AML-193 (cell line): Measurements from ENCODE around the gene PNPLA4.

ENCODE experiments used
- DNase-seq, 2 experiments: peaks; one replicate each; lab custom pipeline; 2025; lab: John Stamatoyannopoulos, UW

PNPLA4 gene, protein sequence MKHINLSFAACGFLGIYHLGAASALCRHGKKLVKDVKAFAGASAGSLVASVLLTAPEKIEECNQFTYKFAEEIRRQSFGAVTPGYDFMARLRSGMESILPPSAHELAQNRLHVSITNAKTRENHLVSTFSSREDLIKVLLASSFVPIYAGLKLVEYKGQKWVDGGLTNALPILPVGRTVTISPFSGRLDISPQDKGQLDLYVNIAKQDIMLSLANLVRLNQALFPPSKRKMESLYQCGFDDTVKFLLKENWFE

DNA sequence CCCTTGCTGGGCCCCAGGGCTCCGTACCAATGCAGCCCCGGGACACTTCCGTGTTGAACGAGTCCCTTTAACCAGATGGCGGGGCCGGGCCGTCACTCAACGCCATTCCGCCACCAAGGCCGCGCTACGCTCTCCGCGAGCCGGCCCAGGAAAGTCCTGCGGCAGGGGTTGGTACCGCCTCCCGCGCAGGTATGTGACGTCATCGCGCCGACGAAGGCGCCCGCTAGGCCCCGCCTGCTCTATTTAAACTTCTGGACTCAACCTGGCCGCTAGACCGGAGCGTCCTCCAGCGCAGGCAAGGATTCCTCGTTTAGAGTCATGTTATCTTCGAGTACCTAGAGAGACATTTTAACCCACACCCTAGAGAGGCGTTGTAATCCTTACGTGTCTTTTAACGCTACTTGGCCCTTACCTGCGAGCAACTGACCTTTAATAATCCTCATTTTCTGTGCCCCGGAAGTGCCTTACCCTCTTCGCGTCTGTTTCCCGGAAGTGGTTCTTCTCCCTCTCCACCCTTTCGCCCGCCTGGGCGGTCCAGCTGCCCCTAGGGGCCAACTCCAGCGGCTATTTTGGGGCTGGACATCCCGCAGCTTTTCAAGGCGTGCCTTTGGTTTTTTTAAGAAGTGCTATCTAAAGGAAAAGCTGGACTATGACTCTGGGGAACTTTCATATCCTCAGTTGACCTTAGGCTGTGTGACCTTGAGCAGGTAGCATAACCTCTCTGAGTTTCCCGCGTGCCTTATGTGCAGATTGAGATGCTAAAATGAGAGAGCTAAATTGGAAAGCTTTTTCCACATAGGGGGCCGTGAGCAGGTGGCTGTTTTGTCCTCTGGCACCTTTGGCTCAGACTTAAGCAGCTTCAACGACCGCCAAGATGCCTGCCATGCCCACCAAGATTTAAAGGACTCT lies at the start of gene PNPLA4:
Gene PNPLA4 (minus strand): TSS at position 155 of the 909 bp plus-strand sequence. CDS start 1,294 bp downstream, outside the sequence.
- peak; percentile 70 to 74 for DNase-seq

GRCh38 chrX:7972586-7972985 lies 45.4 kb upstream of the PNPLA4 start:
- DNase-seq, result no peak

- DNase-seq, result no peak
These were observed 43.2 kb upstream of the PNPLA4 start for GRCh38 chrX:7970428-7970827.

DNA sequence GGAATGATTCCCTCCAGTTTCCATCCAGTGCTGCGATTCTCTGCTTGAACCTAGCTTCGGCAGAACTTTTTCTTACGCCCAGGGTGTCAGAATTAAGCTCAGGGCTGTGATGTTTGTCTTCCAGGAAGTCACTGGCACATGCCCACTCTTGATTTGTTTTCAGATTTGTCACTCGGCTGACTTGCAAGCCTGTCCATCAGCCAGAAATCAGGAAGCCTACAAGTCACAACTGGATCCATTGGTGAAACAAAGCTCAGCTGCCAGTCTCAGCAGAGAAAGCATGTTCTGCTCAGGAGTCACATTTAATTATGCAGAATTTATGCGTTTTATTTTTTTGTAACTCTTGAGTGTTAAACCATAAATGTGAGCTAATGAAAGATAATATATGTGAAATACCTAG lies 38.2 kb upstream of the PNPLA4 start:
- DNase-seq, result no peak

- no peak for DNase-seq
These were observed 33.0 kb upstream of the PNPLA4 start for GRCh38 chrX:7960246-7960645.

DNA sequence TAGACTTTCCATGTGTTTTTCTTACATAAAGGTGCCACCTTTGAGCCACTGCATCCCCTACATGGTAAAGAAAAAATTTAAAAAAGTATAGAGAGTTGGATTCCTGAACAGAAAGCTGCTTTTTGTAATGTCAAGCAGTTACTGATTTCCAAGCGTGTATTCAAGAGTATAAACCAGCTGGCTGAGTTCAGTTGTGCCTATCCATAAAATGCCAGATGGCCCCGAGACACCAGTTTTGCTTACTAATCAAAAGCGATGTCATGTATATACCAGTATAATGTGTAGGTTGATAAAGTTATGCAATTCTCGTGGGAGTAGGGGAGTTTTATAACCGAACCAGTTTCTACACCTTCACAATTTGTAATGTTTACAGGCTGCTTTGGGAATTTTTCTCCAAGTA lies 26.2 kb upstream of the PNPLA4 start:
- DNase-seq, result no peak

GRCh38 chrX:7950865-7951264 lies 23.7 kb upstream of the PNPLA4 start:
- DNase-seq, result no peak

- no peak for DNase-seq
These were observed 21.3 kb upstream of the PNPLA4 start for GRCh38 chrX:7948483-7948882.

DNA sequence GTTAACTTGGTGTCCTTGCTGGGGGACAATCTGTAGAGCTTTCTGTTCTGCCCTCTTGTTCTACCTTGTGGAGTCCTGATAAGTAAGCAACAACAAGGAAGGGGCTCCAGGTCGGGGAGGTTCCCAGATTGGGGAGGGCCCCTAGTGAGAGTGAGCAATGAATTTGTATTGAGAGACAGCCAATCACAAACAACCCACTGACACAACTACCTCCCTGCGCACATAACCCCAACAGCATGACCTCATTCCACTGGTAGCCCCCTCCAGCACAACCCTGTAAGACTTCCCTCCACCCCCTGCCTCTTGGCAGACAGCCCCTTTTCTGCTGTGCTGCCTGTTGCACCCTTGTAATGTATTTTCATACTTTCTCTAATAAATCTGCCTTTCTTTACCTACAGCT lies 19.7 kb upstream of the PNPLA4 start:
- DNase-seq, result no peak

DNA sequence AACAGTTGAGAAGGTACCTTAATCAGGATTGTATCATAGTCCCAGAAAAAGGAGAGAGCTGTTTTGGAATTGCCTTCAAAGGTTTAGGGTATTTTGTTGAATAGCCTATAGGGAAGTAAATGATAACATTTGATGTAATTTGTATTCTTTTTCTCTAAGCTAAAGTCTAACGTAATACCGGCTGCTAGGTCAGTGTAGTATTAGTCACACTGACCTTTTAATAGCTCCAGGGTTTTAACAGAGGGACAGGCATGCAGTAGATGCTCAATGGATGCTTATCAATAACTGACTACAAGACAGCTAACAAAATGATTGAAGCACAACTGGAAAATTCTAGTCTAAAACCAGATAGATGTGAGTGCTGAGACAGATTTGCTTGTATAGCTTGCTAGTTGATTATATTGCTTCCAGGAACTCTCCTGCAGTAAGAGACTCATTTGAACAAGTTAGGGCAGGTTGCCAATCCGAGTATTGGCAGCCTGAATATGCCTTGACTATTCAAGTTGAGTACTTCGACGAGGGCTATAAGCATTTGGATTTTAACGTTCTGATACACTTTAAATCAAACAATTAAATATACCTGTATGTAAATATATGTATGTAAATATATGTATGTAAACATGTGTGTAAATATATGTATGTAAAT lies 16.5 kb upstream of the PNPLA4 start:
- DNase-seq, result no peak

- no peak for DNase-seq
These were observed 14.3 kb upstream of the PNPLA4 start for GRCh38 chrX:7941390-7942042.

DNA sequence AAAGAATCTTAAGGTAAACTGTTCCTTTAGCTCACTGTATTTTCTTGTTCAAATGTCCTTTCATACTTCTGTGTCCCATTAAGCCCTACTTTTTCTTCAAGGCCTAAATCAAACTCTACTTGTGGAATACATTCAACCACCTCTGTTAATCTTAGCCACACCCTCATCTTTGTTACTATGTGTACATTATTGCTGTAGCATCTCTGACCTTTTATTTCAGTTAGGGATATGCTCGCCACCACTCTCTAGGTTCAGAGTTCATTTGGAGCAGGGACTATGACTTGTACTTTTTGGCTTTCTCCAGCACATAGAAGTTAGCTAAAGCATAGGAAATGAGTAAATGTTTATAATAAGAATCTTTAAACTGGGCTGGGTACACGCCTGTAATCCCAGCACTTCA lies 6.8 kb upstream of the PNPLA4 start:
- no peak for DNase-seq

GRCh38 chrX:7926914-7927258 lies 327 bp downstream of the PNPLA4 start:
- DNase-seq, result no peak

DNA sequence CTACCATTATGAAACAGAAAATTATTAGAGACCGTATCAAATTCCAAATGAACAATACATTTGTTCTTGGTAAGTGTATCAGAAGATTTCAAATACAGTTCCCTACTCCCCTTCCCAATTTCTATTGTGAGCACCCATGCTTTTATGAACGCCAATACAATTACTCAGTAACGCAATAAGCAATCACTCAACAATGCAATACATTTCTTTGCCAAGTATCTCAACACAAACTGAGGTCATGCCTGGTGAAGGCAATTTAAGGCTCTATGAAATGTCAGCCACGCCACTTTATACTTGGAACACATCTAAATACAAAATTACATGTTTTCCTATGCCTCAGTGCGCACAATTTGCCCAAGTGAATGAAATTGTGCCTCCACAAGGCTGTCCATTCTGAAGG lies 712 bp downstream of the PNPLA4 start:
- no peak for DNase-seq

DNA sequence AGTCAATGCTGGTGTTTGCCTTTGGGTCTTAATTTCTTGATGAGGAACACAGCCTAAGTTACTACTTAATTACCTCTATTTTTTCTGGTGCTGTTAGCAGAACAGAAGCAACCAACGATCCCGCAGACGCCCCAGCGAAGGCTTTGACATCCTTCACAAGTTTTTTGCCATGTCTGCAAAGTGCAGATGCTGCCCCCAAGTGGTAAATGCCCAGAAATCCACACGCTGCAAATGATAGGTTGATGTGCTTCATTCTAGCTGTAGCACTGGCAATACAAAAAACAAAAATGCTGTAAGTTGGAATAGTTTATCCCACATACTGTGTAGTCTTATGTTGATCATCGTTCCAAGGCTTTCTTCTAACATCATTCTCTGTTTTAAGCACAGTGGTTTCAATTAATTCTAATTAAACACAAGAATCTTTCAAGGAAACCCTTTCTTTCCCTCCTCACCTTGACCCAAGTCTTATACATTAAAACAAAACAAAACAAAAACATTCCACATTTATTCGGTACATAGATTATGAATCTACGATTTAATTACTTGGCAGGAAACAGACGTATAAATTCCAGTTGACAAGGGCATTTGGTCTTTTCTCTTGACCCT lies 1.2 kb downstream of the PNPLA4 start:
- DNase-seq, result peak; percentile 29 to 60

DNA sequence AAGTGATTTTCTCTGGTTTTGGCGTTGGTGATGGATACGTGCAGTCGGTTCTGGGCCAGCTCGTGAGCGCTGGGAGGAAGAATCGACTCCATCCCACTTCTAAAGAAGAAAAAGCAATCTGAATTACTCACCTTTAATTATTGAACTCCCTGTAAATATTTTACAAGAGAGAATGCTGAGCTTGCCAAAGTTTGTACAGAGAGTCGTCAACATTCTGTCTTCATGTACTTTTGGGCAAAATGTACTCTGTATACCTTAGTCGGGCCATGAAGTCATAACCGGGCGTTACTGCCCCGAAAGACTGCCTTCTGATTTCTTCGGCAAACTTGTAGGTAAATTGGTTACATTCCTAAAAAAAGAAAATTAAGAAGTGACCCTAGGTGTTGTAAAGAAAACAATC lies 5.5 kb downstream of the PNPLA4 start:
- DNase-seq, result no peak

GRCh38 chrX:7908821-7909220 lies 18.4 kb downstream of the PNPLA4 start:
- no peak for DNase-seq

DNA sequence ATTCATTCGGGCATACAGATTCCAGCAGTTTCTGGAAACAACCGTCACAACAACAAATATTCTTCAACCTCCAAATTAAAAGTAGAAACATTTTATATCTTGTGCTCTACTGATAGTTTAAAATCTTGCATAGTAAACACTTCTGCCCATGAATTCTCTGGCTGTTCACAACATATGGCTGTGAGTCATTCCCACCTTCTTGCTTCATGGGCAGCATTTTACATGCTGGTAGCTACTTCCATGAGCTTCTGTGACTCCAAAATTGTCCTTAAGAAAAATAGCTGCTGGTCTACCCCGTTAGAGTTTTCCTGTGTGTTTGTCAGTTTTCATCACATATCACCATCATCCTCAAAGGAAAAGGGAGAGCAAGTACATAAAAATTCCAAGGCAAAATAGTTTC lies 22.7 kb downstream of the PNPLA4 start:
- no peak for DNase-seq

- DNase-seq, result no peak
These were observed 35.3 kb downstream of the PNPLA4 start for GRCh38 chrX:7891928-7892327.

GRCh38 chrX:7889680-7890079 lies 37.5 kb downstream of the PNPLA4 start:
- no peak for DNase-seq

DNA sequence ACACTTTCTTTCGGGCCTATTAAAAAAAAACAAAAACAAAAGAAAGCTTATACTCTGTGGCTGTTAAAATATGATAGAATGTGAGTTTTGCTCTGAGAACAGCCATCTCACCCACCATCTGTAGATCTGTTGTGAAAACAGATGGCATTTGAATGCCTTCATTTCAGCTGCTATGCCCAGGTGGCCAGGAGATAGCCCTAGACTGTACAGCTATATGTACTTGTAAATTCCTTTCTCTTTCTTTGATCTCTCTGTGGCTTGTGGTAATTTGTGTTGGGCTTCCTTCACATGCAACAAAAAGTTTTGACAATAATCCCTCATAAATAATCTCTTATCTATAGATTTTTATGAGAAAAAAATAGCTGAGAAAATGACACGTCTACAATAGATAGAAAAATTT lies 38.1 kb downstream of the PNPLA4 start:
- no peak for DNase-seq

DNA sequence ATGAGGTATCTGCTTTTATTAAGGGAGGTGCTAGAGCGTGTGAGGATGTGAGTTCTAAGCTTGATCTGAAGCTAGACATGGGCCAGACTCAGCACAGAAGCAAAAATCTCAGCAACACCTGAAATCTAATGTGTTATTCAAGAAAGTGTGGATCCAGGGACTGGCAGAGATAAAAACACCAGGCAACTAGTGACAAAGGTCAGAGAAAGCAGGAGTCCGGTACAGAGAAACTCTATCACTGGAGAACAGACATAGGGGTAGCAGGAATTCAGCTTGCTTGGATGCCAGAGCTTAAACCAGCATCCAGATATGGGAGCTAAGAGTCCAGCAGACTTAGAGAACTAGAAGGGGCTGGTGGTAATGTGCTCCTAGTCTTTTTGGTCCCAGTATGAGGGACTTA lies 50.3 kb downstream of the PNPLA4 start:
- DNase-seq, result no peak
